Measurements from ENCODE around the gene GGT5.

DNA sequence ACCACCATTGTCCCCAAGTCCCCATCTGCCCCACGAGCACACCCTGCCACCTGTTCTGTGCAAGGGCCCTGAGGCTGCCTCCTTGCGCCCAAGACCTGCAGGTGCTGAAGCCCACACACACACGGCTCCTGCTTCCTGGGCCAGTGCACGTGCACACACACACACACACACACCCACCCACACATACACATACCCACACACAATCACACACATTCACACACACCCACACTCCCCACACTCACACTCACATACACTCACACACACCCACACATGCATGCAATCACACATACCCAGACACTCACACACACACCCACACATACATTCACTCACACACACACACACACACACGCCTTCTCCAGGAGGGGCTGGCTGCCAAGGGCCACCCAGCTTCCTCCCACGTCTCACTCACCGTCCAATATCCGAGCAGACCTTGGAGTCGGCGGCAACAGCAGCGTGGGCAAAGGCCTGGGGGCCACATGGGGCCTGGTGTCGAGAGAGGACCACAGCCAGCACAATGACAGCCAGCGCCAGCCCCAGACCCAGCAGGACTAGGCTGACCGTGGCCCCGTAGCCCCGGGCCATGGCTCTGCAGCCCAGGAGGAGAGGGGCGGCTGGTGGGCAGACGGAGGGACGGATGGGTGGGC, 616 bp downstream of the GGT5 start:
- TF ChIP-seq POLR2A (IDR thresholded peaks at IDR 0.05) = no peak
- TF ChIP-seq POLR2AphosphoS5 (IDR thresholded peaks at IDR 0.05; ENCODE audit: insufficient read depth in 1 of 2, low read depth in 1 of 2) = no peak
- TF ChIP-seq, protein P1, sequence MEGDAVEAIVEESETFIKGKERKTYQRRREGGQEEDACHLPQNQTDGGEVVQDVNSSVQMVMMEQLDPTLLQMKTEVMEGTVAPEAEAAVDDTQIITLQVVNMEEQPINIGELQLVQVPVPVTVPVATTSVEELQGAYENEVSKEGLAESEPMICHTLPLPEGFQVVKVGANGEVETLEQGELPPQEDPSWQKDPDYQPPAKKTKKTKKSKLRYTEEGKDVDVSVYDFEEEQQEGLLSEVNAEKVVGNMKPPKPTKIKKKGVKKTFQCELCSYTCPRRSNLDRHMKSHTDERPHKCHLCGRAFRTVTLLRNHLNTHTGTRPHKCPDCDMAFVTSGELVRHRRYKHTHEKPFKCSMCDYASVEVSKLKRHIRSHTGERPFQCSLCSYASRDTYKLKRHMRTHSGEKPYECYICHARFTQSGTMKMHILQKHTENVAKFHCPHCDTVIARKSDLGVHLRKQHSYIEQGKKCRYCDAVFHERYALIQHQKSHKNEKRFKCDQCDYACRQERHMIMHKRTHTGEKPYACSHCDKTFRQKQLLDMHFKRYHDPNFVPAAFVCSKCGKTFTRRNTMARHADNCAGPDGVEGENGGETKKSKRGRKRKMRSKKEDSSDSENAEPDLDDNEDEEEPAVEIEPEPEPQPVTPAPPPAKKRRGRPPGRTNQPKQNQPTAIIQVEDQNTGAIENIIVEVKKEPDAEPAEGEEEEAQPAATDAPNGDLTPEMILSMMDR (IDR thresholded peaks at IDR 0.05) = no peak

All from vagina (tissue), 2 donors.